GM23338 (cell line): ENCODE results near the gene SLC25A26.

Experiments
- CTCF ChIP-seq, 2 experiments: fragments of 200-600 bp in 1 of 2; sonication (generic) in 1 of 2; conservative IDR thresholded peaks; 2 replicates each; pipeline versions ENCODE4 v1.5.1 to v1.6.1; 2016 to 2017; ENCODE audit warnings: antibody characterized with exemption in 2 of 2, low read depth in 2 of 2, mild to moderate bottlenecking in 2 of 2, moderate library complexity in 1 of 2
- EZH2 ChIP-seq: fragments of 200-600 bp; sonication (generic); IDR thresholded peaks from one replicate; pipeline ENCODE4 v1.8.0; 2017; ENCODE audit warnings: antibody characterized with exemption, mild to moderate bottlenecking, low read depth; ENCODE audit not compliant: unreplicated experiment
- EZH2phosphoT487 ChIP-seq: fragments of 200-600 bp; sonication (generic); IDR thresholded peaks from one replicate; pipeline ENCODE4 v1.8.1; 2018; ENCODE audit warnings: antibody characterized with exemption; ENCODE audit not compliant: unreplicated experiment
- JUNB ChIP-seq: IDR thresholded peaks from one replicate; pipeline ENCODE4 v1.6.1; 2016; ENCODE audit warnings: antibody characterized with exemption; ENCODE audit not compliant: unreplicated experiment
- POLR2AphosphoS5 ChIP-seq: IDR thresholded peaks from 2 replicates; pipeline ENCODE4 v1.6.1; 2016; ENCODE audit warnings: antibody characterized with exemption, low read depth
- REST ChIP-seq: IDR thresholded peaks from one replicate; pipeline ENCODE4 v1.6.1; 2018; ENCODE audit warnings: antibody characterized with exemption; ENCODE audit not compliant: unreplicated experiment

- TF ChIP-seq CTCF (conservative IDR thresholded peaks at IDR 0.05; ENCODE audit: low read depth in 2 of 2) (no peak), EZH2 (no peak), POLR2AphosphoS5 (no peak), REST (no peak), JUNB (no peak), EZH2phosphoT487 (no peak)
Measured at GRCh38 chr3:66419036-66419435, 198.2 kb downstream of the SLC25A26 start.
